ENCODE data around the gene SERGEF.

- TF ChIP-seq CTCF (IDR thresholded peaks at IDR 0.05) (no peak), POLR2A (IDR thresholded peaks at IDR 0.05) (no peak)
Observed at GRCh38 chr11:17769218-17769617, 243.6 kb downstream of the SERGEF start.

All from body of pancreas (tissue), 4 donors.